Measurements from ENCODE around the gene RNF144A. TPM values are rescaled to one million over a fixed set of nuclear protein-coding genes. Genes with fewer than 3 reads are reported as not detected.

RNF144A gene
- total RNA-seq, 3 donors from 2014 or later (not counting 1 experiment from before 2014, with no cell fraction given) = 17.3 to 36.7 (median 19.0) TPM

GRCh38 chr2:7025082-7025481 is 107.9 kb downstream of the RNF144A start:
- H3K4me1 ChIP-seq (ENCODE audit: control insufficient read depth, insufficient read depth, low read length) = no peaks in the 10 kb centered on the region
- H3K27me3 ChIP-seq (ENCODE audit: control insufficient read depth, insufficient read depth, low read length) = no peaks in the 10 kb centered on the region
- Mint-ChIP-seq H3K4me3 (no peak overlapping the region), H3K27me3 (ENCODE audit: low read depth in 2 of 2) (no peaks in the 10 kb centered on the region), H3K4me1 (peaks cover 0 to 8% of the 10 kb centered on the region in 2 donors), H3K27ac (no peak overlapping the region), H3K9me3 (no peaks in the 10 kb centered on the region), H3K36me3 (peaks cover 7% of the 10 kb centered on the region)
- H3K4me3 ChIP-seq (ENCODE audit: low read length) = no peak overlapping the region
- ATAC-seq (no peak), DNase-seq (no peak)
- H3K36me3 ChIP-seq (ENCODE audit: control insufficient read depth, insufficient read depth, low read length) = peaks cover 41% of the 10 kb centered on the region
- H3K27ac ChIP-seq (ENCODE audit: low read length) = no peak overlapping the region
- H3K9me3 ChIP-seq (ENCODE audit: control insufficient read depth, insufficient read depth, low read length) = no peaks in the 10 kb centered on the region
- 98% methylated on average over 8 of the region's 9 CpGs for WGBS (ENCODE audit: insufficient coverage)
- intact Hi-C loops (cut with micrococcal nuclease) = no loop called here
- TF ChIP-seq CTCF (IDR thresholded peaks at IDR 0.05) = no peak

- DNase-seq (no peak), ATAC-seq (no peak)
- H3K4me1 ChIP-seq (ENCODE audit: control insufficient read depth, insufficient read depth, low read length) = peaks cover 7% of the 10 kb centered on the region
- no peak overlapping the region for H3K4me3 ChIP-seq (ENCODE audit: low read length)
- Mint-ChIP-seq H3K9me3 (no peaks in the 10 kb centered on the region), H3K4me1 (peaks cover 0 to 15% of the 10 kb centered on the region in 2 donors), H3K27me3 (ENCODE audit: low read depth in 2 of 2) (no peaks in the 10 kb centered on the region), H3K4me3 (no peak overlapping the region), H3K36me3 (peaks cover 7% of the 10 kb centered on the region), H3K27ac (no peak overlapping the region)
- peaks cover 40% of the 10 kb centered on the region for H3K36me3 ChIP-seq (ENCODE audit: control insufficient read depth, insufficient read depth, low read length)
- TF ChIP-seq CTCF (IDR thresholded peaks at IDR 0.05) = no peak
- H3K27ac ChIP-seq (ENCODE audit: low read length) = no peak overlapping the region
- no peaks in the 10 kb centered on the region for H3K27me3 ChIP-seq (ENCODE audit: control insufficient read depth, insufficient read depth, low read length)
- intact Hi-C loops (cut with micrococcal nuclease) = no loop called here
- 87% methylated on average over 7 of the region's 8 CpGs for WGBS (ENCODE audit: insufficient coverage)
- no peaks in the 10 kb centered on the region for H3K9me3 ChIP-seq (ENCODE audit: control insufficient read depth, insufficient read depth, low read length)
Observed at GRCh38 chr2:7026742-7027141, 109.5 kb downstream of the RNF144A start.

GRCh38 chr2:7027411-7027810 is 110.2 kb downstream of the RNF144A start:
- no peak overlapping the region for H3K27ac ChIP-seq (ENCODE audit: low read length)
- Mint-ChIP-seq H3K9me3 (no peaks in the 10 kb centered on the region), H3K27me3 (ENCODE audit: low read depth in 2 of 2) (no peaks in the 10 kb centered on the region), H3K36me3 (peaks cover 7% of the 10 kb centered on the region), H3K4me1 (peaks cover 0 to 15% of the 10 kb centered on the region in 2 donors), H3K4me3 (no peak overlapping the region), H3K27ac (no peak overlapping the region)
- no peak for TF ChIP-seq CTCF (IDR thresholded peaks at IDR 0.05)
- no peaks in the 10 kb centered on the region for H3K9me3 ChIP-seq (ENCODE audit: control insufficient read depth, insufficient read depth, low read length)
- no peak for ATAC-seq
- DNase-seq = no peak
- no peaks in the 10 kb centered on the region for H3K27me3 ChIP-seq (ENCODE audit: control insufficient read depth, insufficient read depth, low read length)
- peaks cover 45% of the 10 kb centered on the region for H3K36me3 ChIP-seq (ENCODE audit: control insufficient read depth, insufficient read depth, low read length)
- H3K4me3 ChIP-seq (ENCODE audit: low read length) = no peak overlapping the region
- H3K4me1 ChIP-seq (ENCODE audit: control insufficient read depth, insufficient read depth, low read length) = peaks cover 8% of the 10 kb centered on the region
- intact Hi-C loops (cut with micrococcal nuclease) = no loop called here
- 59% methylated on average over 4 of the region's 4 CpGs for WGBS (ENCODE audit: insufficient coverage)

GRCh38 chr2:7027956-7028655 is 110.9 kb downstream of the RNF144A start:
- H3K36me3 Mint-ChIP-seq = peaks cover 7% of the 10 kb centered on the region
- WGBS (ENCODE audit: insufficient coverage) = 92% methylated on average over 15 of the region's 15 CpGs
- H3K27me3 Mint-ChIP-seq (ENCODE audit: low read depth in 2 of 2) = no peaks in the 10 kb centered on the region

More at GRCh38 chr2:7027956-7028655, 110.9 kb downstream of the RNF144A start:
- Histone ChIP-seq H3K27ac (ENCODE audit: low read length) (no peak overlapping the region), H3K9me3 (ENCODE audit: control insufficient read depth, insufficient read depth, low read length) (no peaks in the 10 kb centered on the region), H3K4me1 (ENCODE audit: control insufficient read depth, insufficient read depth, low read length) (peaks cover 8% of the 10 kb centered on the region), H3K4me3 (ENCODE audit: low read length) (no peak overlapping the region), H3K27me3 (ENCODE audit: control insufficient read depth, insufficient read depth, low read length) (no peaks in the 10 kb centered on the region), H3K36me3 (ENCODE audit: control insufficient read depth, insufficient read depth, low read length) (peaks cover 52% of the 10 kb centered on the region)
- no peak overlapping the region for H3K27ac Mint-ChIP-seq
- no peak for ATAC-seq
- no peak overlapping the region for H3K4me3 Mint-ChIP-seq
- H3K9me3 Mint-ChIP-seq = no peaks in the 10 kb centered on the region
- intact Hi-C loops (cut with micrococcal nuclease) = no loop called here
- peaks cover 0 to 15% of the 10 kb centered on the region in 2 donors for H3K4me1 Mint-ChIP-seq
- TF ChIP-seq CTCF (IDR thresholded peaks at IDR 0.05) = no peak
- no peak for DNase-seq

All from natural killer cell (primary cell).